ENCODE measurements around the gene GMFB. TPM values are rescaled to one million over a fixed set of nuclear protein-coding genes. Genes with fewer than 3 reads are reported as not detected.

GMFB gene
- total and polyA plus RNA-seq, 9 of the 15 experiments (the other 6 are each of a cell fraction or from before 2014, with no cell fraction given) = 14.0 to 31.7 (median 20.5) TPM

- TF ChIP-seq ZBTB40 (IDR thresholded peaks at IDR 0.05) = no peak
- TF ChIP-seq ZBTB40 (CRISPR knock-in tag; IDR thresholded peaks at IDR 0.05) = no peak
- TF ChIP-seq RBFOX2 (IDR thresholded peaks at IDR 0.05; ENCODE audit: low read depth, low read length) = peak; percentile 76
- peak; percentile 54 for TF ChIP-seq TBP (optimal IDR thresholded peaks at IDR 0.05; ENCODE audit: low read depth, low read length)
- no peak for TF ChIP-seq ZNF175 (CRISPR knock-in tag; IDR thresholded peaks at IDR 0.05; ENCODE audit: low read depth)
- TF ChIP-seq SETDB1 (IDR thresholded peaks at IDR 0.05; ENCODE audit: low read length) = no peak
- 0 out of 2 replicates have a peak, but pooled peaks have one; percentile 27 for TF ChIP-seq ZNF431 (CRISPR knock-in tag; IDR thresholded peaks at IDR 0.05)
- peak; percentile 16; the same call in 1 of the 2 replicates for TF ChIP-seq GMEB1 (CRISPR knock-in tag; IDR thresholded peaks at IDR 0.05)
- no peak for TF ChIP-seq BACH1 (tag; IDR thresholded peaks at IDR 0.05)
- no peak for TF ChIP-seq ZSCAN29 (IDR thresholded peaks at IDR 0.05)
- peak; percentile 92 for TF ChIP-seq VEZF1 (CRISPR knock-in tag; IDR thresholded peaks at IDR 0.05)
- no peak for TF ChIP-seq RHOXF2B (CRISPR knock-in tag; conservative IDR thresholded peaks at IDR 0.05)
- no peak for TF ChIP-seq ZNF77 (CRISPR knock-in tag; IDR thresholded peaks at IDR 0.05)
- TF ChIP-seq RBM14 (IDR thresholded peaks at IDR 0.05; ENCODE audit: borderline replicate concordance, insufficient read depth, low read depth, low read length) = no peak
- TF ChIP-seq ZNF174 (CRISPR knock-in tag; IDR thresholded peaks at IDR 0.05) = no peak
- TF ChIP-seq KLF6 (CRISPR knock-in tag; IDR thresholded peaks at IDR 0.05; ENCODE audit: borderline replicate concordance) = no peak
Measured at GRCh38 chr14:54509546-54510501, 21.0 kb upstream of the GMFB start, which contains the start of gene CGRRF1 (continued).
